Measurements from ENCODE around the gene CLN6. TPM values are rescaled to one million over a fixed set of nuclear protein-coding genes. Genes with fewer than 3 reads are reported as not detected.
A peak's percentile ranks its signal among the peaks of the same experiment; 100 is the strongest.
"Not testable (repeated sequence)": the region's sequence is repeated elsewhere in the genome, so short reads cannot be mapped to it uniquely, and the experiment has no call there.

CLN6 gene
- total RNA-seq, 4 donors from 2014 or later, result 13.4 to 18.2 (median 16.1) TPM

DNA sequence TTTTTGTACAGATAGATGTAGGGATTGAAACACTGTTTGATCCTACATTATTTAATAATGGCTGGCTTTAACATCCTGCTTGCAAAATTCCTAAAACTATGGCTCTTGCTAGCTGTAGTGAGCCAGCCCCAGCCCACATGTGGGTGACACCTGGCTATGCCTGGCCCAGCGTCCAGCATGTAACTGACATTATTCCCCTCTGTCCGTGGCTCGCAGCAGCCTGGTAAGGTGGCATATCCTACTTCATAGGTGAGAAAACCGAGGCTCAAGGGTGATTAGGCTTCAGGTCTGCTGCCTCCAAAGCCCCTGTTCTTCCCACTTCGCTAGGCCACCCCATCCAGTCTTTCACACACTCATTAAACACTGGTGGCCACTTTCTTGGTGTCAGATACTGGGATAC, 26.0 kb downstream of the CLN6 start:
- Histone ChIP-seq H3K9me3 (no peaks in the 10 kb centered on the region), H3K27me3 (no peaks in the 10 kb centered on the region), H3K4me1 (peaks cover 30 to 84% (median 68%) of the 10 kb centered on the region in 4 donors), H3K4me3 (peak overlapping the region in 1 of 4 donors; percentile 53), H3K36me3 (no peaks in the 10 kb centered on the region), H3K27ac (replicated peaks in 1 of 4) (no peak overlapping the region)
- DNase-seq (ENCODE audit: extremely low spot score), result peak; percentile 17
- TF ChIP-seq POLR2A (IDR thresholded peaks at IDR 0.05; ENCODE audit: low read depth) (no peak), POLR2AphosphoS5 (IDR thresholded peaks at IDR 0.05) (no peak), EP300 (IDR thresholded peaks at IDR 0.05) (no peak)
- TF ChIP-seq, protein P1, sequence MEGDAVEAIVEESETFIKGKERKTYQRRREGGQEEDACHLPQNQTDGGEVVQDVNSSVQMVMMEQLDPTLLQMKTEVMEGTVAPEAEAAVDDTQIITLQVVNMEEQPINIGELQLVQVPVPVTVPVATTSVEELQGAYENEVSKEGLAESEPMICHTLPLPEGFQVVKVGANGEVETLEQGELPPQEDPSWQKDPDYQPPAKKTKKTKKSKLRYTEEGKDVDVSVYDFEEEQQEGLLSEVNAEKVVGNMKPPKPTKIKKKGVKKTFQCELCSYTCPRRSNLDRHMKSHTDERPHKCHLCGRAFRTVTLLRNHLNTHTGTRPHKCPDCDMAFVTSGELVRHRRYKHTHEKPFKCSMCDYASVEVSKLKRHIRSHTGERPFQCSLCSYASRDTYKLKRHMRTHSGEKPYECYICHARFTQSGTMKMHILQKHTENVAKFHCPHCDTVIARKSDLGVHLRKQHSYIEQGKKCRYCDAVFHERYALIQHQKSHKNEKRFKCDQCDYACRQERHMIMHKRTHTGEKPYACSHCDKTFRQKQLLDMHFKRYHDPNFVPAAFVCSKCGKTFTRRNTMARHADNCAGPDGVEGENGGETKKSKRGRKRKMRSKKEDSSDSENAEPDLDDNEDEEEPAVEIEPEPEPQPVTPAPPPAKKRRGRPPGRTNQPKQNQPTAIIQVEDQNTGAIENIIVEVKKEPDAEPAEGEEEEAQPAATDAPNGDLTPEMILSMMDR (IDR thresholded peaks at IDR 0.05), result no peak
- 100% methylated on average over 5 of the region's 5 CpGs for whole genome bisulfite sequencing
- intact Hi-C loops (cut with DNase I), result no loop called here

- H3K36me3 ChIP-seq; H3K27me3 ChIP-seq; H3K27ac ChIP-seq (replicated peaks in 1 of 4); H3K4me3 ChIP-seq; H3K9me3 ChIP-seq; intact Hi-C loops (cut with DNase I): not testable (repeated sequence)
- H3K4me1 ChIP-seq, result peaks cover 30 to 89% (median 69%) of the 10 kb centered on the region in 4 donors
- DNase-seq (ENCODE audit: extremely low spot score), result peak; percentile 7
- WGBS, result 94% methylated on average over 6 of the region's 7 CpGs
Observed at GRCh38 chr15:68202994-68203393, 26.5 kb downstream of the CLN6 start.

DNA sequence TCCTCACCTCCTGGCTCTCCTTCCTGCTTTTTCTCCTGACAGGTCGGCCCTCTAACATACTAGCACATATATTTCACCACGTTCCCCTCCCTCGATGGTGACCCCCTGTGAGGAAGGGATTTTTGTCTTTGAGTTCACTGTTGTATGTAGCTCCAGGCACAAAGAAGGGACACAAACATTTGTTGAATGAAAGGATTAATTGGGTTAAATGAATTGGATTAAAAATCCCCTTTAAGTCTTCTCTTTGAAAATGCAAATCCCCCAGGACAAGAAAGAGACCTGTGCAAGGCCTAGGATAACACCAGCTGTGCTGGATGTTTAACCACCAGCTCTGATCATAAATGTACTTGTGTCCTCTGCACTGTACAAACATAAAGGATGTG, 27.7 kb downstream of the CLN6 start:
- peaks cover 30 to 94% (median 75%) of the 10 kb centered on the region in 4 donors for H3K4me1 ChIP-seq
- peaks cover 0 to 12% (median 3%) of the 10 kb centered on the region in 4 donors for H3K36me3 ChIP-seq
- WGBS, result 60% methylated on average over 3 of the region's 3 CpGs
- H3K27ac ChIP-seq (replicated peaks in 1 of 4), result no peak overlapping the region
- no peak for TF ChIP-seq POLR2AphosphoS5 (IDR thresholded peaks at IDR 0.05)
- no peak for TF ChIP-seq EP300 (IDR thresholded peaks at IDR 0.05)
- no peak for TF ChIP-seq POLR2A (IDR thresholded peaks at IDR 0.05; ENCODE audit: low read depth)
- TF ChIP-seq, protein P1 (IDR thresholded peaks at IDR 0.05), result no peak
- no peak overlapping the region for H3K4me3 ChIP-seq
- intact Hi-C loops (cut with DNase I), result no loop called here
- no peak for DNase-seq (ENCODE audit: extremely low spot score)
- H3K27me3 ChIP-seq, result no peaks in the 10 kb centered on the region
- no peaks in the 10 kb centered on the region for H3K9me3 ChIP-seq

DNA sequence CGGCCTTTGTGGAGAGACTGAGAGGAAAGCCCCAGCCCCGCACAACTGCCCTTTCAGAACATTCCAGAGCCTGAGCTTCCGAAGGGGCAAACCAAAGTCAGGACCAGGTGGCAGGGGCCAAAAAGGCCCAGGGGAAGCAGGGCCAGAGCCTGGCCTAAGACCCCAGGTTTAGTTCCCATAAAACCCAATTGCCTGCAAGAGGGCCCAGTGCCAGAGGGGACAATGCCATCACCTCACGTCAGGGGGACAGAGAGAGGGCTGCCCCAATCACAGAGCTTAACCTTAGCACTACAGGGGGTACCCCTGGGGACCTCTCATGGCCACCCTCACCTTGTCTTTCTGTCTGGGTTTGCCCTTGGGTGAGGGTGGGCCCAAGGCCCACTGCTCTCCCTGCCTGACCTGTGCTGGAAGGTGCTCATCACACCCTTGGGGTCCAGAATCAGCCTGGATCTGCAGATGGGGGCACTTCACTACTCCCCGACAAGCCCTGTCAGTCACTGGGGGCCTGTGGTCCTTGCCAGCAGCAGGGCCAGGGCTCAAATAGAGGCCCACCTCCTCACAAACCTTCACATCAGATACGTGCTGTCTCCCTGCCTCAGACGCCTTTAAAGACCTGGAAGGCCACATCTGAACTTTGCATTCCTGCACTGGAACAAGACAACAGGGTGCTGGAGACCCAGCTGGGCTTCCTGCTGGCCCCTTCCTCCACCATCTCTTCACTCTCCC, 28.2 kb downstream of the CLN6 start:
- WGBS, result 89% methylated on average over 3 of the region's 7 CpGs

More for the DNA sequence above, 28.2 kb downstream of the CLN6 start:
- TF ChIP-seq EP300 (IDR thresholded peaks at IDR 0.05) (no peak), POLR2A (IDR thresholded peaks at IDR 0.05; ENCODE audit: low read depth) (no peak), POLR2AphosphoS5 (IDR thresholded peaks at IDR 0.05) (no peak)
- TF ChIP-seq, protein P1 (IDR thresholded peaks at IDR 0.05), result no peak
- Histone ChIP-seq H3K27ac (replicated peaks in 1 of 4) (peak overlapping the region in 2 of 4 donors; percentile 27 to 48), H3K27me3 (no peaks in the 10 kb centered on the region), H3K4me3 (no peak overlapping the region), H3K4me1 (peaks cover 29 to 96% (median 73%) of the 10 kb centered on the region in 4 donors), H3K9me3 (no peaks in the 10 kb centered on the region), H3K36me3 (peaks cover 0 to 12% (median 3%) of the 10 kb centered on the region in 4 donors)
- peak; percentile 70 for DNase-seq (ENCODE audit: extremely low spot score)
- intact Hi-C loops (cut with DNase I), result no loop called here

All from esophagus muscularis mucosa (tissue), 4 donors.